Neural cell (in vitro differentiated cells): Measurements from ENCODE around the gene ITPRIP. TPM values are rescaled to one million over a fixed set of nuclear protein-coding genes. Genes with fewer than 3 reads are reported as not detected.

Experiments used
- H2AFZ ChIP-seq: fragments of 200-600, 300-800 bp; sonication (generic), shearing (Covaris generic); 2 replicates; pipeline ENCODE4 v1.6.0; 2014; ENCODE audit warnings: low read depth, mild to moderate bottlenecking, antibody characterized with exemption, low read length, moderate library complexity
- H3F3A ChIP-seq: fragments of 200-600 bp; shearing (Covaris generic); 2 replicates; pipeline ENCODE4 v1.6.1; 2016; ENCODE audit warnings: mild to moderate bottlenecking, moderate library complexity, mixed read lengths, antibody characterized with exemption, low read length; ENCODE audit not compliant: insufficient read depth, poor library complexity, severe bottlenecking
- H3K27ac ChIP-seq: fragments of 200-600, 300-800 bp; sonication (generic), shearing (Covaris generic); 2 replicates; pipeline ENCODE4 v1.5.1; 2014; ENCODE audit warnings: mild to moderate bottlenecking, low read length, moderate library complexity
- H3K27me3 ChIP-seq: fragments of 300-800, 200-600 bp; sonication (generic), shearing (Covaris generic); 2 replicates; pipeline ENCODE4 v1.6.0; 2014; ENCODE audit warnings: mild to moderate bottlenecking, low read depth, low read length, moderate library complexity; ENCODE audit not compliant: insufficient read depth
- H3K36me3 ChIP-seq: fragments of 300-800, 200-600 bp; sonication (generic), shearing (Covaris generic); 2 replicates; pipeline ENCODE4 v1.5.1; 2014; ENCODE audit warnings: mild to moderate bottlenecking, antibody characterized with exemption, low read length, moderate library complexity; ENCODE audit not compliant: insufficient read depth
- H3K4me2 ChIP-seq: fragments of 300-800, 200-600 bp; sonication (generic), shearing (Covaris generic); 2 replicates; pipeline ENCODE4 v1.6.0; 2014; ENCODE audit warnings: mild to moderate bottlenecking, low read length
- H3K4me3 ChIP-seq: fragments of 300-800, 200-600 bp; sonication (generic), shearing (Covaris generic); 2 replicates; pipeline ENCODE4 v1.5.1; 2014; ENCODE audit warnings: mild to moderate bottlenecking, low read length, moderate library complexity
- H3K79me2 ChIP-seq: fragments of 200-600 bp; shearing (Covaris generic); replicated peaks from 2 replicates; pipeline ENCODE4 v1.6.0; 2014; ENCODE audit warnings: mild to moderate bottlenecking, low read length, moderate library complexity; ENCODE audit not compliant: insufficient read depth
- H3K9ac ChIP-seq: fragments of 300-800, 200-600 bp; sonication (generic), shearing (Covaris generic); 2 replicates; pipeline ENCODE4 v1.6.1; 2016; ENCODE audit warnings: mild to moderate bottlenecking, low read length, mixed read lengths
- H3K9me2 ChIP-seq: fragments of 200-600 bp; shearing (Covaris generic); 2 replicates; pipeline ENCODE4 v1.6.1; 2016; ENCODE audit warnings: mild to moderate bottlenecking, low read length, mixed read lengths; ENCODE audit not compliant: insufficient read depth
- H3K9me3 ChIP-seq: fragments of 200-600, 300-800 bp; sonication (generic), shearing (Covaris generic); 2 replicates; pipeline ENCODE4 v1.6.1; 2016; ENCODE audit warnings: mild to moderate bottlenecking, mixed run types, low read length, moderate library complexity, mixed read lengths
- H4K20me1 ChIP-seq: fragments of 200-600 bp; shearing (Covaris generic); 2 replicates; pipeline ENCODE4 v1.6.1; 2016; ENCODE audit warnings: mild to moderate bottlenecking, mixed run types; ENCODE audit not compliant: insufficient read depth
- EP300 ChIP-seq: fragments of 450-650 bp; conservative IDR thresholded peaks from 2 replicates; pipeline ENCODE4 v1.6.1; 2014; ENCODE audit warnings: antibody characterized with exemption, mild to moderate bottlenecking, moderate library complexity; ENCODE audit not compliant: poor library complexity, severe bottlenecking
- EZH2 ChIP-seq: fragments of 200-600, 300-800 bp; shearing (Covaris generic), sonication (generic); IDR thresholded peaks from 2 replicates; pipeline ENCODE4 v1.6.1; 2014; ENCODE audit warnings: antibody characterized with exemption, low read length, borderline replicate concordance, mild to moderate bottlenecking; ENCODE audit not compliant: insufficient read depth, poor library complexity, severe bottlenecking
- MXI1 ChIP-seq: fragments of 450-650 bp; conservative IDR thresholded peaks from 2 replicates; pipeline ENCODE4 v1.6.1; 2014; ENCODE audit warnings: antibody characterized with exemption, mild to moderate bottlenecking; ENCODE audit not compliant: poor library complexity, severe bottlenecking
- POLR2AphosphoS5 ChIP-seq: IDR thresholded peaks from 2 replicates; pipeline ENCODE4 v1.6.1; 2012
- RAD21 ChIP-seq: fragments of 450-650 bp; conservative IDR thresholded peaks from 2 replicates; pipeline ENCODE4 v1.6.1; 2014; ENCODE audit warnings: antibody characterized with exemption, mild to moderate bottlenecking, moderate library complexity
- SMC3 ChIP-seq: fragments of 450-650 bp; conservative IDR thresholded peaks from 2 replicates; pipeline ENCODE4 v1.6.1; 2014; ENCODE audit warnings: antibody characterized with exemption, mild to moderate bottlenecking, moderate library complexity; ENCODE audit not compliant: poor library complexity
- TAF1 ChIP-seq: IDR thresholded peaks from 2 replicates; pipeline ENCODE4 v1.6.1; 2012; ENCODE audit warnings: low read depth
- polyA plus RNA-seq: library from polyadenylated mRNA; depleted of rRNA; stranded (reverse); fragments of >200 nt; gene quantifications from 2 replicates; pipeline ENCODE4 v1.2.3, GENCODE V29; 2014
- TF ChIP-seq, protein P1 (sequence below): fragments of 450-650 bp; IDR thresholded peaks from 2 replicates; pipeline ENCODE4 v1.5.1; 2014; ENCODE audit warnings: antibody characterized with exemption, mild to moderate bottlenecking, moderate library complexity; ENCODE audit not compliant: poor library complexity, severe bottlenecking
- TF ChIP-seq, protein P2 (sequence below): IDR thresholded peaks from 2 replicates; pipeline ENCODE4 v1.6.1; 2012; ENCODE audit warnings: borderline replicate concordance

The ITPRIP gene
- polyA plus RNA-seq, 1 donor from 2014 or later: 1.5 TPM

DNA sequence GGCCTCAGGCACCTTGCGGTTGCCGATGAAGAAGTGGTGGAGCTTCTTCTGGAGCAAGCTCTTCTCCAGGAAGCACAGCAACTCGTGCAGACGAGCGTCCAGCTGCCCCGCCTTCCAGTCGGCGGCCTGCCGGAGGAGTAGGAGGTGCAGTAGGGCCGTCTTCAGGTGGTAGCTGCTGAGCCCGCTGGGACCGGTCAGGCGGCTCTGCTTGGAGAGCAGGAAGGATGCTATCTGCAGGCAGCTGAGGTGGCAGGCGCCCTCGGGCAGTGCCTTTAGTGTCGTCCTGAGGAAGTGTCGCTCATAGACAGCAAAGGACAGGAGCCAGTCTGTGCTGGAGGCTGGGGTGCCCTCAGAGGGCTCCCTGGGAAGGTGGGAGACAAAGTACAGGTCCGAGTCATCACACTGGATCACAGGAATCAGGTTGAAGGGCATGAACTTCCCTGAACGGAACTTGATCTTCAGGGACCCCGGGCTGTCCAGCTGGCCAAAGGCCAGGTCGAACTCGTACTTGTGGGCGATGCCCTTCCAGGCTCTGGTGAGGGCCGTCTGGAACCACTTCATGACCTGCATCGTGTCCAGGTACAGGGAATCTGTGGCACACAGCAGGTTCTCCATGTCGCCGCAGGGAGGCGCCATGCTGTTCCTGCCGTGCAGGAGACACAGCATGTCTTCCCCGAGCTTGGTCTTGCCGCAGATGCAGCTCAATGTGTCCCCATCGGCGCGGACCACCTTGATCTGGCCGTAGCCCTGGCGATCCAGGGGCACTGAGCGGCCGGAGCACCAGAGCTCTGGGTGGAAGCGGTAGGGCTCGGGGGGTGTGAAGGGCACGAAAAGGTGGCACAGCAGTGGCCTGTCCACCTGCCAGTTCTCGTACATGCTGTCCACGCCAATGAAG, 23.4 kb downstream of the ITPRIP start:
- H3K79me2 ChIP-seq: no peaks in the 10 kb centered on the region
- no peak overlapping the region for H3K27ac ChIP-seq
- H3F3A ChIP-seq: no peaks in the 10 kb centered on the region
- no peaks in the 10 kb centered on the region for H3K27me3 ChIP-seq
- no peak overlapping the region for H2AFZ ChIP-seq
- no peak overlapping the region for H3K9ac ChIP-seq
- peaks cover 9% of the 10 kb centered on the region for H3K36me3 ChIP-seq
- TF ChIP-seq EP300 (no peak), POLR2AphosphoS5 (no peak), SMC3 (no peak), TAF1 (no peak), RAD21 (no peak), MXI1 (no peak), EZH2 (no peak)
- TF ChIP-seq, protein P1, sequence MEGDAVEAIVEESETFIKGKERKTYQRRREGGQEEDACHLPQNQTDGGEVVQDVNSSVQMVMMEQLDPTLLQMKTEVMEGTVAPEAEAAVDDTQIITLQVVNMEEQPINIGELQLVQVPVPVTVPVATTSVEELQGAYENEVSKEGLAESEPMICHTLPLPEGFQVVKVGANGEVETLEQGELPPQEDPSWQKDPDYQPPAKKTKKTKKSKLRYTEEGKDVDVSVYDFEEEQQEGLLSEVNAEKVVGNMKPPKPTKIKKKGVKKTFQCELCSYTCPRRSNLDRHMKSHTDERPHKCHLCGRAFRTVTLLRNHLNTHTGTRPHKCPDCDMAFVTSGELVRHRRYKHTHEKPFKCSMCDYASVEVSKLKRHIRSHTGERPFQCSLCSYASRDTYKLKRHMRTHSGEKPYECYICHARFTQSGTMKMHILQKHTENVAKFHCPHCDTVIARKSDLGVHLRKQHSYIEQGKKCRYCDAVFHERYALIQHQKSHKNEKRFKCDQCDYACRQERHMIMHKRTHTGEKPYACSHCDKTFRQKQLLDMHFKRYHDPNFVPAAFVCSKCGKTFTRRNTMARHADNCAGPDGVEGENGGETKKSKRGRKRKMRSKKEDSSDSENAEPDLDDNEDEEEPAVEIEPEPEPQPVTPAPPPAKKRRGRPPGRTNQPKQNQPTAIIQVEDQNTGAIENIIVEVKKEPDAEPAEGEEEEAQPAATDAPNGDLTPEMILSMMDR: no peak
- TF ChIP-seq, protein P2, sequence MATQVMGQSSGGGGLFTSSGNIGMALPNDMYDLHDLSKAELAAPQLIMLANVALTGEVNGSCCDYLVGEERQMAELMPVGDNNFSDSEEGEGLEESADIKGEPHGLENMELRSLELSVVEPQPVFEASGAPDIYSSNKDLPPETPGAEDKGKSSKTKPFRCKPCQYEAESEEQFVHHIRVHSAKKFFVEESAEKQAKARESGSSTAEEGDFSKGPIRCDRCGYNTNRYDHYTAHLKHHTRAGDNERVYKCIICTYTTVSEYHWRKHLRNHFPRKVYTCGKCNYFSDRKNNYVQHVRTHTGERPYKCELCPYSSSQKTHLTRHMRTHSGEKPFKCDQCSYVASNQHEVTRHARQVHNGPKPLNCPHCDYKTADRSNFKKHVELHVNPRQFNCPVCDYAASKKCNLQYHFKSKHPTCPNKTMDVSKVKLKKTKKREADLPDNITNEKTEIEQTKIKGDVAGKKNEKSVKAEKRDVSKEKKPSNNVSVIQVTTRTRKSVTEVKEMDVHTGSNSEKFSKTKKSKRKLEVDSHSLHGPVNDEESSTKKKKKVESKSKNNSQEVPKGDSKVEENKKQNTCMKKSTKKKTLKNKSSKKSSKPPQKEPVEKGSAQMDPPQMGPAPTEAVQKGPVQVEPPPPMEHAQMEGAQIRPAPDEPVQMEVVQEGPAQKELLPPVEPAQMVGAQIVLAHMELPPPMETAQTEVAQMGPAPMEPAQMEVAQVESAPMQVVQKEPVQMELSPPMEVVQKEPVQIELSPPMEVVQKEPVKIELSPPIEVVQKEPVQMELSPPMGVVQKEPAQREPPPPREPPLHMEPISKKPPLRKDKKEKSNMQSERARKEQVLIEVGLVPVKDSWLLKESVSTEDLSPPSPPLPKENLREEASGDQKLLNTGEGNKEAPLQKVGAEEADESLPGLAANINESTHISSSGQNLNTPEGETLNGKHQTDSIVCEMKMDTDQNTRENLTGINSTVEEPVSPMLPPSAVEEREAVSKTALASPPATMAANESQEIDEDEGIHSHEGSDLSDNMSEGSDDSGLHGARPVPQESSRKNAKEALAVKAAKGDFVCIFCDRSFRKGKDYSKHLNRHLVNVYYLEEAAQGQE: no peak
- H3K4me2 ChIP-seq: no peak overlapping the region
- no peaks in the 10 kb centered on the region for H3K9me2 ChIP-seq
- H3K4me3 ChIP-seq: no peak overlapping the region
- H3K9me3 ChIP-seq: no peaks in the 10 kb centered on the region
- H4K20me1 ChIP-seq: no peaks in the 10 kb centered on the region

DNA sequence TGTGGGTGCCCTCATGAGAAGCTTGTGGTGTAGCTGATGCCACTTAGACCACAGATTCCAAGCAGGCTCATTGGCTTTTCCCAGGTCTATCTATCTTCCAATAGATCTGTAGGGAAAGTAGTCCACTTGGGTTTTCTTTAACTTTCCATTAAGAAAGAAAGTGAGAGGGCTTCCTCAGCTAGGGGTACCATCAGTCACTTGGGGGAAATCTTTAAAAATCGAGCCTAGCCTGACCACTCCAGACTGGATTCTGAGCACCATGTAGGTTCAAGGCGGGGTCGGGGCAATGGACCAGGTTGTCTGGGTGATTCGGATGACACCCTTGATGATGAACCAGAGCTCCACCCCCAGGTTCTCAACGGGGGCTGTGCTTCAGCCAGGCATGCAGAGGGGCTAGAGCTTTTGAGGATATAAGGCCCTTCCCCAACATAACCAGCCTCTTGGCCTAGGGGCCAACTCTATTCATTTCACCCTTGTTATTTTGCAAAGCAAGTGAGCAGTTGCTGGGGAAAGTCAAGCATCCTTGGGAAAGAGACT, 27.0 kb downstream of the ITPRIP start:
- H3K4me3 ChIP-seq: no peak overlapping the region
- H3K79me2 ChIP-seq: no peaks in the 10 kb centered on the region
- no peak overlapping the region for H3K9ac ChIP-seq
- no peak for TF ChIP-seq MXI1
- H3K27ac ChIP-seq: no peak overlapping the region
- H3K4me2 ChIP-seq: no peak overlapping the region
- peaks cover 9% of the 10 kb centered on the region for H3K36me3 ChIP-seq
- no peak overlapping the region for H2AFZ ChIP-seq
- no peaks in the 10 kb centered on the region for H4K20me1 ChIP-seq
- H3F3A ChIP-seq: no peaks in the 10 kb centered on the region
- H3K27me3 ChIP-seq: no peaks in the 10 kb centered on the region
- no peaks in the 10 kb centered on the region for H3K9me3 ChIP-seq
- no peaks in the 10 kb centered on the region for H3K9me2 ChIP-seq
